B cell (primary cell): ENCODE measurements around the gene DPH2.

Source experiments
- CTCF ChIP-seq: fragments of 200-600 bp; IDR thresholded peaks from one replicate; pipeline ENCODE4 v1.8.0; 2022; ENCODE audit warnings: antibody characterized with exemption, mild to moderate bottlenecking
- EZH2 ChIP-seq: IDR thresholded peaks from 2 replicates; pipeline ENCODE4 v1.6.1; 2012; ENCODE audit warnings: borderline replicate concordance, low read depth, mild to moderate bottlenecking, moderate library complexity, low read length; ENCODE audit not compliant: insufficient read depth, poor library complexity, severe bottlenecking

- TF ChIP-seq CTCF (peak; percentile 71), EZH2 (no peak)
These were observed 23.4 kb upstream of the DPH2 start, which contains the start of gene IPO13 for GRCh38 chr1:43946236-43947060.
